ENCODE data around the gene SLC6A6.

The SLC6A6 gene

GRCh38 chr3:14522768-14523167 is 120.4 kb downstream of the SLC6A6 start:
- no peak for DNase-seq (ENCODE audit: low read depth)

- no peak for DNase-seq (ENCODE audit: low read depth)
These were observed 121.4 kb downstream of the SLC6A6 start for GRCh38 chr3:14523792-14524191.

- no peak for DNase-seq (ENCODE audit: low read depth)
These were observed 121.9 kb downstream of the SLC6A6 start for GRCh38 chr3:14524311-14524711.

GRCh38 chr3:14524920-14525660 is 122.7 kb downstream of the SLC6A6 start:
- DNase-seq (ENCODE audit: low read depth) = no peak

- no peak for DNase-seq (ENCODE audit: low read depth)
These were observed 123.6 kb downstream of the SLC6A6 start for GRCh38 chr3:14525685-14526631.

GRCh38 chr3:14528081-14528480 is 125.7 kb downstream of the SLC6A6 start:
- DNase-seq (ENCODE audit: low read depth) = no peak

GRCh38 chr3:14531856-14532395 is 129.5 kb downstream of the SLC6A6 start:
- DNase-seq (ENCODE audit: low read depth) = no peak

GRCh38 chr3:14532691-14533456 is 130.5 kb downstream of the SLC6A6 start:
- no peak for DNase-seq (ENCODE audit: low read depth)

GRCh38 chr3:14533457-14533958 is 131.1 kb downstream of the SLC6A6 start:
- DNase-seq (ENCODE audit: low read depth) = no peak

GRCh38 chr3:14534516-14535191 is 132.2 kb downstream of the SLC6A6 start:
- no peak for DNase-seq (ENCODE audit: low read depth)

- DNase-seq (ENCODE audit: low read depth) = no peak
These were observed 133.2 kb downstream of the SLC6A6 start for GRCh38 chr3:14535616-14536015.

- no peak for DNase-seq (ENCODE audit: low read depth)
These were observed 133.8 kb downstream of the SLC6A6 start for GRCh38 chr3:14536055-14536815.

- no peak for DNase-seq (ENCODE audit: low read depth)
These were observed 134.6 kb downstream of the SLC6A6 start for GRCh38 chr3:14536837-14537589.

- no peak for DNase-seq (ENCODE audit: low read depth)
These were observed 135.4 kb downstream of the SLC6A6 start for GRCh38 chr3:14537590-14538450.

- no peak for DNase-seq (ENCODE audit: low read depth)
These were observed 136.2 kb downstream of the SLC6A6 start for GRCh38 chr3:14538451-14539088.

Data from activated T-cell treated with anti-CD3 and anti-CD28 coated beads for 48 hours (primary cell).